Measurements from ENCODE around the gene ANTKMT. TPM values are rescaled to one million over a fixed set of nuclear protein-coding genes. Genes with fewer than 3 reads are reported as not detected.

Gene ANTKMT
- total RNA-seq, 6 donors from 2014 or later: 38.7 to 69.7 (median 55.7) TPM

DNA sequence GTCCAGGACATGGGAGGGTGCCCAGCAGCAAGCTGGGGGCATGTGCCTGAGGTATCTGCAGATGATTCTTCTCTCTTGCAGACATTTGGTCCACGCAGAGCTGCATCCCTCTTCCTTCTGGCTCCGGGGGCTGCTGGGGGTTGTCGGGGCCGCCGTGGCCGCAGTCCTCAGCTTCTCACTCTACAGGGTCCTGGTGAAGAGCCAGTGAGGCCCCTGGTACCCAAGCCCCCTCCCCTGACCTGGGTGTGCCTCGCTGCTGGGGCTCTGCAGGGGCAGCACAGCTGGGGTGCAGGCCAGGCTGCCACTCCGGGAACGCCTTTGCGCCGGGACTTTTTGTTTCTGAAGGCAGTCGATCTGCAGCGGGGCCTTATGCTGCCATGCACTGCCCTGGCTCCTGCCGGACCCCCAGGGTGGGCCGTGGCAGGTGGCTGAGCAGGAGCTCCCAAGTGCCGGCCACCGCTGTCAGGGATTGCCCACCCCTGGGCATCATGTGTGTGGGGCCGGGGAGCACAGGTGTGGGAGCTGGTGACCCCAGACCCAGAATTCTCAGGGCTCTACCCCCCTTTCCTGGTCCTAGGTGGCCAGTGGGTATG is 47.5 kb upstream of the ANTKMT start:
- Histone ChIP-seq H3K4me1 (peaks cover 22 to 43% (median 23%) of the 10 kb centered on the region in 4 donors), H3K27me3 (no peaks in the 10 kb centered on the region), H3K27ac (no peak overlapping the region), H3K36me3 (peaks cover 24 to 52% (median 46%) of the 10 kb centered on the region in 4 donors), H3K4me3 (no peak overlapping the region), H3K9me3 (no peaks in the 10 kb centered on the region)
- TF ChIP-seq EP300 (IDR thresholded peaks at IDR 0.05) (no peak), CTCF (IDR thresholded peaks at IDR 0.05) (no peak), POLR2AphosphoS5 (IDR thresholded peaks at IDR 0.05) (no peak), POLR2A (IDR thresholded peaks at IDR 0.05) (no peak)
- DNase-seq (peak in 1 of 2 donors; percentile 74), ATAC-seq (ENCODE audit: low FRiP score in 2 of 2) (no peak)
- WGBS, 2 donors: 93% methylated on average over 13 of the region's 18 CpGs; no CpG with 5 or more reads in 1 of the 2 donors

GRCh38 chr16:674214-674881 is 46.6 kb upstream of the ANTKMT start:
- H3K4me1 ChIP-seq: peaks cover 15 to 39% (median 19%) of the 10 kb centered on the region in 4 donors
- no peaks in the 10 kb centered on the region for H3K27me3 ChIP-seq
- TF ChIP-seq CTCF (IDR thresholded peaks at IDR 0.05) (no peak), POLR2AphosphoS5 (IDR thresholded peaks at IDR 0.05) (no peak), EP300 (IDR thresholded peaks at IDR 0.05) (no peak), POLR2A (IDR thresholded peaks at IDR 0.05) (no peak)
- 87 to 100% methylated on average over 1 to 21 of the region's 22 CpGs for WGBS, 2 donors
- DNase-seq (peak in 1 of 2 donors; percentile 80), ATAC-seq (ENCODE audit: low FRiP score in 2 of 2) (no peak)
- H3K9me3 ChIP-seq: no peaks in the 10 kb centered on the region
- H3K4me3 ChIP-seq: no peak overlapping the region
- no peak overlapping the region for H3K27ac ChIP-seq
- peaks cover 24 to 48% (median 44%) of the 10 kb centered on the region in 4 donors for H3K36me3 ChIP-seq

DNA sequence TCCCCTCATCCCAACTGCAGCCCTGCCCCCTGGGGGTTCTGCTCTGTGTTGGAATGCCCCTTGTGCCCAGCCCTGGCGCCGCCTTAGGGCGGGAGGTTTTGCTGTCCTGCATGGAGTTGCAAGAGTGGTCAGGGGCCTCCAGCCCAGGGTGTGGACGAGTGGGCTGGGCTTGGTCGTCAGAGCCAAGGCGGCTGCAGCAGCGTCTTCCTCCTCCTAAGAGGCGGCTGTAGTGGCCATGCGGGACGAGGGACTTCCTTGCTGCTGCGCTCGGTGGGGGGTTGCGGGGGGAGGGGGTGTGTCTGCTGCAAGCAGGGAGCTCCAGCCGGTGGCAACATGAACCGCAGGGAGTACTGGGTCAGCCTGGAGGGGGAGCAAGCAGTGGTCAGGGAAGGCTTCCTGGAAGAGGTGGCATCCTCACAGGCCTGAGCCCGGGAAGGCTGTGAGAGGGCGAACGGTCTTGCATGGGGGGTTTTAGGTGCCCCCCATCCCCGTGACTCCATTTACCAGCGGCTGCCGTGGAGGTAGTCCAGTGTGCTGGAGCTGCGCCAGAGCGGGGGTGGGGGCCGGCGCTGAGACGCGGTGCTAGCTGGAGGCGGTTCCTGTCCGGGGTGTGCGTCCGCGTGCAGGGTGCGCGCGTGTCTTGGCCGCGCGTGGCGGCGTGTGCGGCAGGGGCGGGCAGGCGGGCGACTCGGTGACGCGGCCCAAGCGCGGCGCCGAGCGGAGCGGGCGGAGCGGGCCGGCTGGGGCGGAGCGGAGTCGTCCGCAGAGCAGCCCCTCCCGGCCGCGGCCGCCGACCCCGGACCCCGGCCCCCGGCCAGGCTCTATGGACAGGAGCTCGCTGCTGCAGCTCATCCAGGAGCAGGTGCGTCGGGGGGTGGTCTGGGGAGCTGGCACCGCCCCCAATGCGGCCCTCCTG is 45.7 kb upstream of the ANTKMT start, which contains the start of gene RHBDL1:
TSS of gene RHBDL1 (plus strand) at position 704 of the 916 bp plus-strand sequence. CDS start at position 824, 120 bp downstream.
- WGBS, 2 donors: 4 to 14% methylated on average over 12 to 24 of the region's 73 CpGs
- Histone ChIP-seq H3K36me3 (peaks cover 22 to 39% (median 35%) of the 10 kb centered on the region in 4 donors), H3K27me3 (no peaks in the 10 kb centered on the region), H3K4me1 (peaks cover 13 to 45% (median 21%) of the 10 kb centered on the region in 4 donors), H3K27ac (no peak within 1 kb of the TSS), H3K9me3 (no peaks in the 10 kb centered on the region), H3K4me3 (peak within 1 kb of the TSS in 3 of 4 donors; percentile 21 to 37 (median 24))
- TF ChIP-seq EP300 (IDR thresholded peaks at IDR 0.05): no peak
- no peak for TF ChIP-seq POLR2A (IDR thresholded peaks at IDR 0.05)
- no peak for TF ChIP-seq POLR2AphosphoS5 (IDR thresholded peaks at IDR 0.05)
- no peak for TF ChIP-seq CTCF (IDR thresholded peaks at IDR 0.05)
- no peak for ATAC-seq (ENCODE audit: low FRiP score in 2 of 2)
- peak in 1 of 2 donors; percentile 90 for DNase-seq

- ATAC-seq (ENCODE audit: low FRiP score in 2 of 2) (no peak), DNase-seq (peak in 1 of 2 donors; percentile 84)
- Histone ChIP-seq H3K9me3 (no peaks in the 10 kb centered on the region), H3K4me1 (peaks cover 17 to 49% (median 25%) of the 10 kb centered on the region in 4 donors), H3K4me3 (peak overlapping the region in 3 of 4 donors; percentile 21 to 37 (median 24)), H3K27me3 (no peaks in the 10 kb centered on the region), H3K27ac (no peak overlapping the region), H3K36me3 (peaks cover 14 to 31% (median 27%) of the 10 kb centered on the region in 4 donors)
- TF ChIP-seq CTCF (IDR thresholded peaks at IDR 0.05) (no peak), EP300 (IDR thresholded peaks at IDR 0.05) (no peak), POLR2A (IDR thresholded peaks at IDR 0.05) (no peak), POLR2AphosphoS5 (IDR thresholded peaks at IDR 0.05) (no peak)
- 35 to 58% methylated on average over 6 to 24 of the region's 25 CpGs for WGBS, 2 donors
Observed at GRCh38 chr16:675884-676564, 44.9 kb upstream of the ANTKMT start.
